OCI-LY1 (cell line): ENCODE measurements around the gene WHRN.

ENCODE experiments used
- H2AFZ ChIP-seq: fragments of 200-600 bp; sonication (generic), shearing (Covaris generic); 2 replicates; pipeline ENCODE4 v1.6.0; 2014; ENCODE audit warnings: antibody characterized with exemption, mild to moderate bottlenecking, low read length
- H3F3A ChIP-seq: fragments of 200-600 bp; sonication (generic), shearing (Covaris generic); 2 replicates; pipeline ENCODE4 v1.6.0; 2014; ENCODE audit warnings: mild to moderate bottlenecking, antibody characterized with exemption, low read length, moderate library complexity; ENCODE audit not compliant: insufficient read depth
- H3K27ac ChIP-seq: fragments of 200-600 bp; sonication (generic); 2 replicates; pipeline ENCODE4 v1.5.1; 2014; ENCODE audit warnings: low read length, mixed run types, mild to moderate bottlenecking, low read depth; ENCODE audit not compliant: poor library complexity, severe bottlenecking
- H3K27me3 ChIP-seq: fragments of 200-600 bp; sonication (generic); 2 replicates; pipeline ENCODE4 v1.6.0; 2014; ENCODE audit warnings: antibody characterized with exemption, mild to moderate bottlenecking, low read length, moderate library complexity; ENCODE audit not compliant: insufficient read depth
- H3K36me3 ChIP-seq: fragments of 200-600 bp; sonication (generic); 2 replicates; pipeline ENCODE4 v1.6.1; 2014; ENCODE audit warnings: mild to moderate bottlenecking, antibody characterized with exemption, low read length, moderate library complexity, mixed read lengths; ENCODE audit not compliant: insufficient read depth
- H3K4me1 ChIP-seq: fragments of 200-600 bp; sonication (generic); 2 replicates; pipeline ENCODE4 v1.5.1; 2014; ENCODE audit warnings: mild to moderate bottlenecking, low read length, moderate library complexity; ENCODE audit not compliant: insufficient read depth, severe bottlenecking
- H3K4me2 ChIP-seq: fragments of 200-600 bp; sonication (generic), shearing (Covaris generic); 2 replicates; pipeline ENCODE4 v1.6.1; 2014; ENCODE audit warnings: low read length
- H3K4me3 ChIP-seq: fragments of 200-600 bp; sonication (generic); 2 replicates; pipeline ENCODE4 v1.5.1; 2014; ENCODE audit warnings: low read length, low read depth, mild to moderate bottlenecking, mixed read lengths; ENCODE audit not compliant: poor library complexity, severe bottlenecking
- H3K79me2 ChIP-seq: fragments of 200-600 bp; shearing (Covaris generic); 2 replicates; pipeline ENCODE4 v1.6.1; 2016; ENCODE audit warnings: mixed run types, low read length, mixed read lengths; ENCODE audit not compliant: insufficient read depth
- H3K9ac ChIP-seq: fragments of 200-600 bp; sonication (generic), shearing (Covaris generic); 2 replicates; pipeline ENCODE4 v1.6.1; 2014; ENCODE audit warnings: mild to moderate bottlenecking, low read length, mixed read lengths
- H3K9me2 ChIP-seq: fragments of 200-600 bp; sonication (generic), shearing (Covaris generic); 2 replicates; pipeline ENCODE4 v1.6.1; 2014; ENCODE audit warnings: low read depth, mild to moderate bottlenecking, low read length, mixed read lengths
- H3K9me3 ChIP-seq: fragments of 200-600 bp; shearing (Covaris generic); 2 replicates; pipeline ENCODE4 v1.6.1; 2014; ENCODE audit warnings: low read length, mixed read lengths
- H4K20me1 ChIP-seq: fragments of 200-600 bp; sonication (generic), shearing (Covaris generic); 2 replicates; pipeline ENCODE4 v1.6.0; 2016; ENCODE audit warnings: mild to moderate bottlenecking, low read length; ENCODE audit not compliant: insufficient read depth
- EZH2 ChIP-seq: fragments of 200-600 bp; sonication (generic), shearing (Covaris generic); IDR thresholded peaks from 2 replicates; pipeline ENCODE4 v1.8.0; 2017; ENCODE audit warnings: borderline replicate concordance, mixed run types, mild to moderate bottlenecking, antibody characterized with exemption, low read length, moderate library complexity, mixed read lengths
- TF ChIP-seq, protein P1 (sequence below): fragments of 200-600 bp; sonication (generic), shearing (Covaris generic); IDR thresholded peaks from 2 replicates; pipeline ENCODE4 v1.5.1; 2017; ENCODE audit warnings: mild to moderate bottlenecking, antibody characterized with exemption, low read length, moderate library complexity, mixed read lengths

WHRN gene

DNA sequence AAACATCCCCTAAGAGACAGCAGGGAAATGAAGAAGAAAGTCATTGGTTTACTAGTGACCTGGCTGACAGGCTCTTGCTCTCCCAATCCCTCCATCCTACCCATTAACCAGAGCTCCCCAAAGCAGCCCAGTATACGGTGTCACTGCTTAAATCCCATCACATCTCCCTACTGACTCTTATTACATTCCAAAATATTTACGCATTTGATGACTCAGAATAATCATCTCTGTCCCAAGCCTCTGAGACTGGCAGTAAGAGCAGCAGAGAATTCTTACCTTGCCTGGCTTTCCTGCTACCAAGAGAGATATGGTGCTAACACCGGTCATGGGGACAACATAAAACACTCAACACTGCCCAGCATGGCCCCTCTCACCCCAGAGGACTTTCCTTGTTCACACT, 20.2 kb upstream of the WHRN start:
- no peak for TF ChIP-seq EZH2
- TF ChIP-seq, protein P1, sequence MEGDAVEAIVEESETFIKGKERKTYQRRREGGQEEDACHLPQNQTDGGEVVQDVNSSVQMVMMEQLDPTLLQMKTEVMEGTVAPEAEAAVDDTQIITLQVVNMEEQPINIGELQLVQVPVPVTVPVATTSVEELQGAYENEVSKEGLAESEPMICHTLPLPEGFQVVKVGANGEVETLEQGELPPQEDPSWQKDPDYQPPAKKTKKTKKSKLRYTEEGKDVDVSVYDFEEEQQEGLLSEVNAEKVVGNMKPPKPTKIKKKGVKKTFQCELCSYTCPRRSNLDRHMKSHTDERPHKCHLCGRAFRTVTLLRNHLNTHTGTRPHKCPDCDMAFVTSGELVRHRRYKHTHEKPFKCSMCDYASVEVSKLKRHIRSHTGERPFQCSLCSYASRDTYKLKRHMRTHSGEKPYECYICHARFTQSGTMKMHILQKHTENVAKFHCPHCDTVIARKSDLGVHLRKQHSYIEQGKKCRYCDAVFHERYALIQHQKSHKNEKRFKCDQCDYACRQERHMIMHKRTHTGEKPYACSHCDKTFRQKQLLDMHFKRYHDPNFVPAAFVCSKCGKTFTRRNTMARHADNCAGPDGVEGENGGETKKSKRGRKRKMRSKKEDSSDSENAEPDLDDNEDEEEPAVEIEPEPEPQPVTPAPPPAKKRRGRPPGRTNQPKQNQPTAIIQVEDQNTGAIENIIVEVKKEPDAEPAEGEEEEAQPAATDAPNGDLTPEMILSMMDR: no peak
- Histone ChIP-seq H3K79me2 (no peaks in the 10 kb centered on the region), H3K9me3 (no peaks in the 10 kb centered on the region), H3K4me1 (no peaks in the 10 kb centered on the region), H3K36me3 (no peaks in the 10 kb centered on the region), H4K20me1 (no peaks in the 10 kb centered on the region), H3K4me2 (no peak overlapping the region), H3K27ac (no peak overlapping the region), H3F3A (no peaks in the 10 kb centered on the region), H3K9me2 (no peaks in the 10 kb centered on the region), H3K27me3 (no peaks in the 10 kb centered on the region; the same call in 1 of the 2 replicates), H2AFZ (no peak overlapping the region), H3K4me3 (no peak overlapping the region), H3K9ac (no peak overlapping the region)

DNA sequence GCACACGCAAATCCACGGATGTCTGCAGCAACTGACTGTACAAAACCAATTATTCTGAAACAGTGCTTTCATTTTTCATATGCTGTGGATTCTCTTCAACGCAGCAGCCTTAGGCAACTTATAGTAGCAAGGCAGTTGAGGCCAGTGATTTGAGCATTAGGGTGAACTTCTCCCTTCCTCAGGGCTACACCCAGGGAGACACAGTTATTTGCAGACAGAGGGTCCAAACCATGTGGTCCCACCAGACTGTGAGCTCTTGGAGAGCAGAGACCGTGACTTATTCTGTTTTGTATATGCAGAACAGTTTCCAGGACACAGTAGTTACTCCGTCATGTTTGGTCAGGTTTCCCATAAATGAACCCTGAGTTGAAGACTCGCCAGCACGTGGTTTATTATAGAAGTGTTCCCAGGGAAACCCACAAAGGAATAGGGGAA, 19.0 kb upstream of the WHRN start:
- no peaks in the 10 kb centered on the region; the same call in 1 of the 2 replicates for H3K27me3 ChIP-seq
- no peaks in the 10 kb centered on the region for H3K36me3 ChIP-seq
- H3K79me2 ChIP-seq: no peaks in the 10 kb centered on the region
- TF ChIP-seq, protein P1: no peak
- no peak for TF ChIP-seq EZH2
- H3K4me1 ChIP-seq: no peaks in the 10 kb centered on the region
- no peak overlapping the region for H3K4me2 ChIP-seq
- no peaks in the 10 kb centered on the region for H3F3A ChIP-seq
- H3K9me3 ChIP-seq: no peaks in the 10 kb centered on the region
- no peak overlapping the region for H3K27ac ChIP-seq
- no peak overlapping the region for H3K9ac ChIP-seq
- no peaks in the 10 kb centered on the region for H3K9me2 ChIP-seq
- no peak overlapping the region for H3K4me3 ChIP-seq
- no peaks in the 10 kb centered on the region for H4K20me1 ChIP-seq
- H2AFZ ChIP-seq: no peak overlapping the region

DNA sequence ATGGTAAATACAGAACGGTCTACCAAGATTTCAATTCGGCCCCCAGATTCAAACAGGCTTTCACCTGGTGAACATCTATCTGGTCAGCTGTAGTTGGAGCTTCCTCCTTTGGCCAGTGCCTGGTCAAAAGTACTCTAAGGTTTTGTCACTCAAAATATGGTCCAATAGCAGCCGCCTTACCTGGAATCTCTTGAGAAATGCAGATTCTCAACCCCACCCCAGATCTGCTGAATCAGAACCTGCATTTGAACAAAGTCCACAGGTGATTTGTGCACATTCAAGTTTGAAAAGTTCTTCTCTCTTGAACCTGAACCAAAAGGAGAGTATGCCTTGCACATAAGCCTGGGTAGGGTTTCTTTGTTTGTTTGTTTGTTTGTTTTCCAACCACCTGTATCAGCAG, 17.6 kb upstream of the WHRN start:
- Histone ChIP-seq H3K27me3 (no peaks in the 10 kb centered on the region; the same call in 1 of the 2 replicates), H3K4me2 (no peak overlapping the region), H2AFZ (no peak overlapping the region), H3K79me2 (no peaks in the 10 kb centered on the region), H3F3A (no peaks in the 10 kb centered on the region), H3K9me2 (no peaks in the 10 kb centered on the region), H3K36me3 (no peaks in the 10 kb centered on the region), H3K4me3 (no peak overlapping the region), H3K9me3 (no peaks in the 10 kb centered on the region), H3K27ac (no peak overlapping the region), H3K9ac (no peak overlapping the region), H4K20me1 (no peaks in the 10 kb centered on the region), H3K4me1 (no peaks in the 10 kb centered on the region)
- no peak for TF ChIP-seq EZH2

DNA sequence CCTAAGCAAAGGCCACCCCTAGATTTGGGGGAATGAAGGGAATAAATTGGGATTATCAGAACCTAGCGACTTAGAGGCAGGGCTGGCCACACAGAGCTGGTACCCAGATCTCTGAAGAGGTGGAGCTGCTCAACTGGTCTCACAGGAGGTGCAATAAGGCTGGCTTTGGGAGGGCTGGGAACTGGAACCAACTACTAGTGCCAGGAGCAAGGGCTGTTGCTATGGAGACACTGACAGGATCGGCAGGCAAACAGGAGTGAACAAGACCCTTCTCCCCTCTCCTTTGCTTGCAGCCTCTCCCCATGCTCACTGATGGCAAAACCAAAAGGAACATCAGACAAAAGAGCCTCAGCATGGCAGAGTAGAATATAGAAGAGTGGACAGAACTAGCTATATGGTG, 17.0 kb upstream of the WHRN start:
- Histone ChIP-seq H3K4me3 (no peak overlapping the region), H3K9me2 (no peaks in the 10 kb centered on the region), H2AFZ (no peak overlapping the region), H3K9ac (no peak overlapping the region), H3K79me2 (no peaks in the 10 kb centered on the region), H4K20me1 (no peaks in the 10 kb centered on the region), H3K4me2 (no peak overlapping the region), H3K27me3 (peaks cover 2% of the 10 kb centered on the region; the same call in 1 of the 2 replicates), H3K36me3 (no peaks in the 10 kb centered on the region), H3K27ac (no peak overlapping the region), H3F3A (no peaks in the 10 kb centered on the region), H3K4me1 (no peaks in the 10 kb centered on the region), H3K9me3 (no peaks in the 10 kb centered on the region)
- TF ChIP-seq, protein P1: no peak
- TF ChIP-seq EZH2: no peak
